Stimulated activated naive B cell treated with anti-CD40 and anti-IgM and Interleukin-4, amounts not matched to agents 10 μg/mL and 1 μg/mL and 100 μg/mL, for 72 hours (primary cell): Measurements from ENCODE around the gene TBXAS1.

Experiments
- ATAC-seq, 2 donors: fragments of 150-1000 bp; cut with Tn5 transposase; replicated peaks; 2 replicates each; pipeline ENCODE4 v1.10.0; 2021; ENCODE audit warnings: moderate library complexity in 1 of 2
- DNase-seq: peaks from one replicate; pipeline ENCODE4 v3.0.0; 2021
- H3K27ac Mint-ChIP-seq: one replicate; pipeline ENCODE4 v1.8.0; 2022; ENCODE audit warnings: mild to moderate bottlenecking, mixed read lengths
- H3K27me3 Mint-ChIP-seq, 2 donors: one replicate each; pipeline ENCODE4 v1.8.0; 2022; ENCODE audit warnings: mixed read lengths in 2 of 2
- H3K36me3 Mint-ChIP-seq, 2 donors: one replicate each; pipeline ENCODE4 v1.8.0; 2022; ENCODE audit warnings: mixed read lengths in 2 of 2, mild to moderate bottlenecking in 1 of 2
- H3K4me1 Mint-ChIP-seq, 2 donors: one replicate each; pipeline ENCODE4 v1.8.0; 2022; ENCODE audit warnings: mixed read lengths in 2 of 2, mild to moderate bottlenecking in 1 of 2
- H3K4me3 Mint-ChIP-seq, 2 donors: one replicate each; pipeline ENCODE4 v1.8.0; 2022; ENCODE audit warnings: mild to moderate bottlenecking in 2 of 2, mixed read lengths in 2 of 2, moderate library complexity in 1 of 2
- H3K9me3 Mint-ChIP-seq, 2 donors: one replicate each; pipeline ENCODE4 v1.8.0; 2022; ENCODE audit warnings: mixed read lengths in 2 of 2, mild to moderate bottlenecking in 1 of 2

Gene TBXAS1

DNA sequence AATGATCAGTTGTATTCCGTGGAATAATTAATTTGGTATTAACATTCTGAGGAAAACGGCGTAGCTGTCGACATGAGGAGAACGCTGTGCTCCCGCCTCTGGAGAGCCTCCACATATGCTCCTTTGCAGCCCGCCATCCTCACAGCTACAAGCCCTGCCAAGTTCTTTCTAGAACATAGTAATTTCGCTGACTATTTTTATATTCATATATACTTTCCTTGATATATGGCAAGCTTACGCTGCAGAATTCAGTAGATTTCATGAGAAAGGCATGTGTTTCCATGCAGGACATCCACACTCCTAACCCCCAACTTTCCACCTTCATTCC, 45.2 kb downstream of the TBXAS1 start:
- no peak for DNase-seq
- Mint-ChIP-seq H3K4me1 (peaks cover 10 to 28% of the 10 kb centered on the region in 2 donors), H3K27ac (no peak overlapping the region), H3K27me3 (no peaks in the 10 kb centered on the region), H3K9me3 (no peaks in the 10 kb centered on the region), H3K4me3 (no peak overlapping the region), H3K36me3 (no peaks in the 10 kb centered on the region)
- no peak for ATAC-seq

DNA sequence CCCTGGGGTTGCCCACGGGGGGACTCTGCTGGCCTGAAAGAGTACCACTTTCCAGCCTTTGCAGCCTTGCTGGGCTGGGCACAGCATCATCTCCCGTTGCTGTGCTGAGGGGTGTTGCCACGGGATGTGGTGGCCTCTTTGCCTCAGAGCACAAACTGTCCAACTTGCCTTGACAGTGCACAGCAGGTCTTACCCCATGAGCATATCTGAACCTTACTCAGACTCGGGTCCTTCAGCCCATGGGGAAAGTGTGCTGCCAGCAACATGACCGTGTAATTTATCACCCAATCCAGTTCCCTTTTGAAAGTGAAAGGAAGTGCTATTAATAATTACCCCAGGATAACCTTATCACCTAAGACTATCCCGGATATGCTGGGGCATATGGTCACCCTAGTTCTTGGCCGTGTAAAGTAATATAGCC, 46.8 kb downstream of the TBXAS1 start:
- Mint-ChIP-seq H3K4me1 (peaks cover 10 to 23% of the 10 kb centered on the region in 2 donors), H3K4me3 (no peak overlapping the region)

DNA sequence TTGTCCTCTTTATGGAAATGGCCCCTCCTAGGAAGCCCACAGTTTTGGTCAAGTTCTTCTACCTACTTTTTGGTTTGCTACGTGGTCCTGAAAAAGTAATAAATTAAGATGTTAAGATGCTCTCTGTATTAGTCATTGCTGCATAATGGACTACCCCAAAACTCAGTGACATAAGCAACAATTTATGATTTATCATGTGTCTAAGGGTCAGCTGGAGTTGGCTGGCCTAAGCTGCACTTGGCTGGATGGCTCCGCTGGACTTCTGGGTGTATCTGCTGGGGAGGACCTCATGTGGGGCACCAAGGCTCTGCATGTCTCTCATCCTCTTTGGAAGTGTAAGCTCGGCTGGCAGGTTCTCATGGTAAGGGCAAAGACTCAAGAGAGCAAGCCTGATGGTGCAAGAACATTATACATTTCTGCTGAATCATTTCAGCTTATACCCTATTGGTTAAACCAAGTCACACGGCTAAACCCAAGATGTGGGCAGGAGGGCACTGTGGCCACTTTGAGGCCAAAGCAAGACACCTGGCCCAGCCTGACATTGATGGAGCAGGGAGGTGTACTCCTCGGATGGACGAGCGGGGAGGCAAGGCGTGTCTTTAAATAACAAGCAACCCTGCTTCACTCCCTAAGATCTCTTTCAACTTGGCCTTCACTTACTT, 47.7 kb downstream of the TBXAS1 start:
- DNase-seq (no peak), ATAC-seq (no peak)
- Mint-ChIP-seq H3K27ac (peak overlapping the region; percentile 22), H3K36me3 (no peaks in the 10 kb centered on the region), H3K9me3 (no peaks in the 10 kb centered on the region), H3K27me3 (no peaks in the 10 kb centered on the region), H3K4me3 (no peak overlapping the region), H3K4me1 (peaks cover 10 to 23% of the 10 kb centered on the region in 2 donors)

More for the DNA sequence above, 46.8 kb downstream of the TBXAS1 start:
- no peaks in the 10 kb centered on the region for H3K9me3 Mint-ChIP-seq
- H3K36me3 Mint-ChIP-seq, result no peaks in the 10 kb centered on the region
- DNase-seq, result no peak
- no peak overlapping the region for H3K27ac Mint-ChIP-seq
- H3K27me3 Mint-ChIP-seq, result no peaks in the 10 kb centered on the region
- peak; percentile 74 to 81 for ATAC-seq

DNA sequence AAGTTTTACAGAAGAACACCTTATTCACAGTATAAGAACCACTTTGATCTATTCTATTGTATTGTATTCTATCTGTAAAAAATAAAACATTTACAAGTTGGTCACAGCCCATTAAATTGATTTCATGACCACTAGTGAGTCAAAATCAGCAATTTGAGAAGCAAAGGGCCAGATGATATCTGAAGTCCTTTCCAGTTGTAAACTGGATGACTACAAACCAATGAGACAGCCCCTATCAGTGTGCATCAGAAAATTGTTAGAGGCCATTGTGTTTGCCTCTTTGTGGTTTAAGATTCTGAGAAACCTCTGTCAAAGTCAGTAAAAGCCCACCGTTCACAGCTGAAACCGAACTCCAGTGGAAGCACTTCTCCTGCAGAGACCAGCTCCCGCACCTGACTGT, 54.8 kb downstream of the TBXAS1 start:
- Mint-ChIP-seq H3K4me1 (peaks cover 22 to 31% of the 10 kb centered on the region in 2 donors), H3K36me3 (peaks cover 4 to 10% of the 10 kb centered on the region in 2 donors)
- ATAC-seq, result no peak

DNA sequence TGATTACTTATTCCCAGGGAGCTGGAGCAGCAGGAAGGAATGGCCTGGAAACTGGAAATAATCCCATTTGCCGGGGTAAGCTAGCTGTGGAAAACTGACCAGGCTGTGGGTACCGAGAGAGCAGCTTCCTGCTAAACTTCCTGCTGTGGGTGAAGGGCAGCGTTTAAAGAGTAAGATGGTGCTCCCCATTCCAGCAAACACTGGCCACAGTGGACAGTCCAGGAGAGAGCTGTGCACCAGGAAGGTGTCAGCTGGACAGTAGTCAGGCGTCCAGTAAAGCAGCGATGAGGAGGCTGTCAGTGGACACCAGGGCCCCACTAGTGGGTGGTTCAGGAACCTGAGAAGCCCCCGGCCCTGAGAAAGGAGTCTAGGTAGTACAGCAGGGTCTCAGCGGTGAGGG, 55.4 kb downstream of the TBXAS1 start:
- H3K4me1 Mint-ChIP-seq, result peaks cover 22 to 34% of the 10 kb centered on the region in 2 donors
- H3K4me3 Mint-ChIP-seq, result no peak overlapping the region
- H3K27me3 Mint-ChIP-seq, result peaks cover 0 to 7% of the 10 kb centered on the region in 2 donors
- H3K36me3 Mint-ChIP-seq, result peaks cover 4 to 13% of the 10 kb centered on the region in 2 donors
- H3K27ac Mint-ChIP-seq, result no peak overlapping the region
- DNase-seq (no peak), ATAC-seq (no peak)
- H3K9me3 Mint-ChIP-seq, result peaks cover 0 to 10% of the 10 kb centered on the region in 2 donors

More for the DNA sequence above, 54.8 kb downstream of the TBXAS1 start:
- no peak overlapping the region for H3K27ac Mint-ChIP-seq
- DNase-seq, result no peak
- peaks cover 0 to 7% of the 10 kb centered on the region in 2 donors for H3K27me3 Mint-ChIP-seq
- peaks cover 0 to 7% of the 10 kb centered on the region in 2 donors for H3K9me3 Mint-ChIP-seq
- no peak overlapping the region for H3K4me3 Mint-ChIP-seq

DNA sequence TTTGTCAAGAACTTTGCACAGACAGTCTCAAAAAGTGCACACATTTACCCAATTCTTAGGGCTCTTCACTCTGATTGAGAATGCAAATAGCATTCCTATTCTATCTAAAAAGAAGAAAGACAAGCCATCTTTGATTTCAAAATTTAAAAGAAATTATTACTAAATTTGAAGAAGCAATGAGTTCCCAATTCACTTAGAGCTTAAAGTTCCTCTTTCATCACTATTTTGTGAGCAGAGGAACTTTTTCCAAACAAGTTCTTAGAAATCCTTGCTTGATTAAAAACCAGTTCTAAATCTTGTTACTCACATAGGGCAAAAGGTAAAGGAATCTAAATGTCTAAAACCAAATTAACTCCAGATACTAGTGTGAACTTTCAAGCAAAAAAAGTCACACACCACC, 56.4 kb downstream of the TBXAS1 start:
- peaks cover 4 to 13% of the 10 kb centered on the region in 2 donors for H3K36me3 Mint-ChIP-seq
- no peak overlapping the region for H3K4me3 Mint-ChIP-seq
- H3K27ac Mint-ChIP-seq, result no peak overlapping the region
- H3K4me1 Mint-ChIP-seq, result peaks cover 22 to 34% of the 10 kb centered on the region in 2 donors
- peaks cover 0 to 10% of the 10 kb centered on the region in 2 donors for H3K9me3 Mint-ChIP-seq
- peaks cover 0 to 7% of the 10 kb centered on the region in 2 donors for H3K27me3 Mint-ChIP-seq
- ATAC-seq (no peak), DNase-seq (no peak)

DNA sequence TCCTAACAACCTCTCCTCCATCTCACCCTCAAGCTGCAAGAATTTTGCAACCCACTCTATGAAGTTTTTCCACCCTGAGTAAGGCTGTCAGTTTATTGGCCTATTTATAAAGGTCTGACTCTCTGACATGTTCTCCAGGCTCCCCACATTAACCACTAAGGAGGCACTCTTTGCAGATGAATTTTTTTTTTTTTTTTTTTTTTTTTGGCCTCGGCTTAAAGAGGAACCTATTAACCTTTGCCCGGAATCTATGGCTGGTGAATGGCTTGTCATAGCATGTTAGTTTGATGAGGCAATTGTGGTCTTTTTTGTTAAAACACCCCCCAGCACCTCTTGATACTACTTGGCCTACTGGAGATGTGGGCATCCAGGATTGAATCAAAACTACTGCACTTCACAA, 57.1 kb downstream of the TBXAS1 start:
- Mint-ChIP-seq H3K4me1 (peaks cover 22 to 34% of the 10 kb centered on the region in 2 donors), H3K9me3 (peaks cover 0 to 10% of the 10 kb centered on the region in 2 donors)

DNA sequence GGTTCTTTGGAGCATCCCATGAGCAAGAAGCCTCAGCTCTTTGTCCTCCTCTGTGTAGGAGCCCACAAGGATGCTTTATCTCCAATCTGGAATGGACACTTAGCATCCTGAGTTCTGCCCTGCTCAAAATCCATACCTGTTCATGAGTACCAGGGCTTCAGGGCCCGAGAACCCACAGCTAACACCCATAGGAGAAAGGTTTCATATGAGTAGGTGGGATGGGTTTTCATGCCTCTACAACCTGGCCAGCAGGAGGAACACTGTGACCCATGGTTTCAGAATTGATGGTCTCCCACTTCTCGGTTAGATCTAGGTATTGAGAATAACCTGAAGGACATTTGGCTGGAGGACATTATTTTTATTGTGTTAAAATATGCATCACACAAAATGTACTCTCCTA, 57.8 kb downstream of the TBXAS1 start:
- H3K27ac Mint-ChIP-seq, result no peak overlapping the region
- peaks cover 22 to 34% of the 10 kb centered on the region in 2 donors for H3K4me1 Mint-ChIP-seq
- no peak overlapping the region for H3K4me3 Mint-ChIP-seq

More for the DNA sequence above, 57.1 kb downstream of the TBXAS1 start:
- peak overlapping the region in 1 of 2 donors; percentile 4 for H3K4me3 Mint-ChIP-seq
- peaks cover 0 to 7% of the 10 kb centered on the region in 2 donors for H3K27me3 Mint-ChIP-seq
- ATAC-seq (peak; percentile 83 to 87), DNase-seq (no peak)
- no peak overlapping the region for H3K27ac Mint-ChIP-seq
- peaks cover 4 to 13% of the 10 kb centered on the region in 2 donors for H3K36me3 Mint-ChIP-seq

DNA sequence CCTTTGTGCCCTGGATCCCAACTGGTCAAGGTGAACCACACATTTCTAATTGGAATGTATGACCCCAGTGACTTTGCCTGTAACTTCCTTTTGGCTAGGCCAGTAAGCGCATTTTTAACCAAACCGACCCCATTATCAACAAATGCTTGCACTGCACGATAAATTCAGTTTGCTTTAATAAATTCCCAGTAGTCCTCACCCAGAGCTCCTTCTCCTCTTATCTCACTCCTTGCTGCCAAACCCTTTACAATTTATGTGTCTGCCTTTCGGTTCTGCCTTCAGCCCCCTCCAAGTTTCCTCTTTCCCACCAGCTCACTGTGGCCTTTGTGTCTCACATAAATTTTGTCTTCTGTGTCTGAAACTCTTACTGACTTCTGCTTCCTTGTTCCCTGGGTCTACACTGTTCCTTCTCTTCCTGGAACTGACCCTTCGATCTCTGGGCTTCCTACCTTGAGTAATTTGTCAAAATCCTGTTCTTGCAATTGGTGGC, 59.0 kb downstream of the TBXAS1 start:
- DNase-seq (no peak), ATAC-seq (no peak)
- H3K4me1 Mint-ChIP-seq, result peaks cover 22 to 34% of the 10 kb centered on the region in 2 donors
- peaks cover 4 to 13% of the 10 kb centered on the region in 2 donors for H3K36me3 Mint-ChIP-seq
- H3K4me3 Mint-ChIP-seq, result no peak overlapping the region
- peaks cover 0 to 10% of the 10 kb centered on the region in 2 donors for H3K9me3 Mint-ChIP-seq
- H3K27ac Mint-ChIP-seq, result no peak overlapping the region
- H3K27me3 Mint-ChIP-seq, result peaks cover 0 to 4% of the 10 kb centered on the region in 2 donors

More for the DNA sequence above, 57.8 kb downstream of the TBXAS1 start:
- Mint-ChIP-seq H3K36me3 (peaks cover 4 to 13% of the 10 kb centered on the region in 2 donors), H3K27me3 (peaks cover 0 to 7% of the 10 kb centered on the region in 2 donors), H3K9me3 (peaks cover 0 to 10% of the 10 kb centered on the region in 2 donors)
- peak; percentile 49 to 51 for ATAC-seq
- DNase-seq, result no peak

DNA sequence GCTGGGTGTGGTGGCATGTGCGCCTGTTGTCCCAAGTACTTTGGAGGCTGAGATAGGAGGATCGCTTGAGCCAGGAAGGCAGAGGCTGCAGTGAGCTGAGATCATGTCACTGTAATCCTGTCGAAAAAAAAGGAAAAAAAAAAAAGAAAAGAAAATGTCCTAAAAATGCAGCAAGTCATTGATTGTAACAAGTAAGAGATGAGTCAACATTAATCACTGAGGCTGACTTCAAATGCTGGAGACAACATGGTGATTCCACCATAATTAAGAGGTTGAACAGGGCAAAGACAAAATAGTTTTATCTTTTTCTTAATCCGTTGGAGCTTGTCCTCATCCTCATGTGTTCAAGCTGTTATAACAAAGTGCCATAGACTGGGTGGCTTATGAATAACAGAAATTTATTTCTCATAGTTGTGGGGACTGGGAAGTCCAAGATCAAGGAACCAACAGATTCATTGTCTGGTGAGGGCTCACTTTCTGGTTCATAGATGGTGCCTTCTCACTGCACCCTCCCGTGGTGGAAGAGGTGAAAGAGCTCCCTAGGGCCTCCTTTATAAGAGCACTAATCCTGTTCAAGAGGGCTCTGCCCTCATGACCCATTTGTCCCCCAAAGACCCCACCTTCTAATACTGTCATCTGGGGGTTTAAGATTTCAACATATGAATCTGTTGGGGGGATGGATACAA, 60.3 kb downstream of the TBXAS1 start:
- no peak for DNase-seq
- Mint-ChIP-seq H3K4me3 (no peak overlapping the region), H3K36me3 (peaks cover 4 to 13% of the 10 kb centered on the region in 2 donors), H3K27me3 (peaks cover 0 to 4% of the 10 kb centered on the region in 2 donors), H3K27ac (no peak overlapping the region), H3K9me3 (peaks cover 0 to 10% of the 10 kb centered on the region in 2 donors), H3K4me1 (peaks cover 27 to 41% of the 10 kb centered on the region in 2 donors)
- ATAC-seq, result no peak

DNA sequence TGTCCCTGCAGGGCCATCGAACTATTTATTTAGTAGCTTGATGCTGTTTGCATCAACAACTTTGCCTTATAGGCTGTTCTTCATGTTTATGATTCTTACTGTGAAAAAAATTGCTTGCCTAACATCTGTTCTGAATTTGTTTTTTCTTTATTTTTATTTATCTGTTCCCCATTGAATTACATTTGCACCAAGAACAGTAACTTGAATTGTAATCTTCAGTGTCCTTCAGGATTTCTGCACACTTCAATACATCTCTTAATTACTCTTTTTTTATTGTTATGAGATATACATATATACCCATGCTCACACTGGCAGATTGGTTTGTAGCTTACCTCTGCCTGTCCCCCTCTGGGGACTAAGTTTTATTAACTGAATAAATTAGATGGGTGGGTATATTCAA, 64.4 kb downstream of the TBXAS1 start:
- Mint-ChIP-seq H3K4me1 (peaks cover 28 to 29% of the 10 kb centered on the region in 2 donors), H3K4me3 (no peak overlapping the region), H3K27me3 (no peaks in the 10 kb centered on the region), H3K9me3 (peaks cover 0 to 6% of the 10 kb centered on the region in 2 donors), H3K27ac (no peak overlapping the region), H3K36me3 (peaks cover 4 to 7% of the 10 kb centered on the region in 2 donors)
- DNase-seq (no peak), ATAC-seq (peak; percentile 14 to 18)

DNA sequence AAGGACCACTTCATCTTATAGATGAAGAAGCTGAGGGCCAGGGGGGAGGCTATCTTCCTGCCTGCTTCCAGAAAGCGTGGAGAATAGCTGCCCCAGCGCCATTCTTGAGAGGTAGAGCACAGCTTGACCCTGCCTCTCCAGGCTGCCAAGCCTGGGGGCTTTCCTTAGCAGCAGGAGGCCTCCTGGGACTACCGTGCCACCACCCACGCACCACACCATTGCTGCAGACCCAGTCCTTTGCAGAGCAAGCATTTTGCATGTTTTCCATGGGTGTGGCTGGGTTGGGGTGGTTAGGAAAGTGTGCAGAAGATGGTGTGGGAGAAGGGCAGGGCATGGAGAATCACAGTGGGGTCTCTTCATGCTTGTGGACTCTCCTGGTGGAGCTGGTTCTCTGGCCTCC, 64.9 kb downstream of the TBXAS1 start:
- H3K27ac Mint-ChIP-seq, result no peak overlapping the region
- DNase-seq (peak; percentile 56), ATAC-seq (peak; percentile 82 to 95)
- peak overlapping the region; percentile 11 to 23 for H3K4me3 Mint-ChIP-seq
- H3K36me3 Mint-ChIP-seq, result peaks cover 0 to 2% of the 10 kb centered on the region in 2 donors
- peaks cover 0 to 1% of the 10 kb centered on the region in 2 donors for H3K9me3 Mint-ChIP-seq
- H3K4me1 Mint-ChIP-seq, result peaks cover 22 to 26% of the 10 kb centered on the region in 2 donors
- H3K27me3 Mint-ChIP-seq, result no peaks in the 10 kb centered on the region

DNA sequence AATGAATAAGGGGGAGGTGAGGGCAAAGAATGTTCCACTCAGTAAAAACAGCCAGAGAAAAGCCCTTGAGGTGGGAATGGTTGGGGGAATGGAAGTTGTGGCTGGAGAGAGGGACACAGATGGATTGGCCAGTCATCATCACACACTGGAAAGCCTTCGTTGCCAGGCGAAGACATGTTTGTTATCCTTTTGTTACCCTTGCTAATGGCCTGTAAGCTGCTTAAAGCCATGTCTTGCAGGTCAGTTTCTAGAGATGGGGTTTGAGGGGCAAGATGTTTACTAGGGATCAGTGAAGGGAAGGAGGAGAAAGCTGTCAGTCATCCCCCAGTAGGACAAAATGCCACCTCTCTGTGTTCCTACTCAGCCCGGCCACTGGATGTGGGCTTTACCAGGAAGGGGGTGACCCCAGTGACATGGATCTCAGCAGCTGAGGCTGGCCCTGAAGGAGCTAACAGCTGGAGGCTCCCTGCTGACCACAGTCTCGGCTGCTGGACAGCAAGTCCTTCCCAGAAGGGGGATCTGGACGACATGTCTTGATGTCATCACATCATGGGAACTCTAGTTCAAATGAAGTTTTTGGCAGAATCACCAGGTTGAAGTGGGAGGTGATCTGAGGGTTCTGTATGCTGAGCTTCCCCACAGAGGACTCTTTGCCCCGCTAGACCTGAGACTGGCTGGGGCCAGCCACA, 66.2 kb downstream of the TBXAS1 start:
- H3K36me3 Mint-ChIP-seq, result no peaks in the 10 kb centered on the region
- no peak overlapping the region for H3K27ac Mint-ChIP-seq
- ATAC-seq (no peak), DNase-seq (no peak)
- peaks cover 24 to 27% of the 10 kb centered on the region in 2 donors for H3K4me1 Mint-ChIP-seq
- no peaks in the 10 kb centered on the region for H3K27me3 Mint-ChIP-seq
- H3K9me3 Mint-ChIP-seq, result no peaks in the 10 kb centered on the region
- H3K4me3 Mint-ChIP-seq, result no peak overlapping the region

DNA sequence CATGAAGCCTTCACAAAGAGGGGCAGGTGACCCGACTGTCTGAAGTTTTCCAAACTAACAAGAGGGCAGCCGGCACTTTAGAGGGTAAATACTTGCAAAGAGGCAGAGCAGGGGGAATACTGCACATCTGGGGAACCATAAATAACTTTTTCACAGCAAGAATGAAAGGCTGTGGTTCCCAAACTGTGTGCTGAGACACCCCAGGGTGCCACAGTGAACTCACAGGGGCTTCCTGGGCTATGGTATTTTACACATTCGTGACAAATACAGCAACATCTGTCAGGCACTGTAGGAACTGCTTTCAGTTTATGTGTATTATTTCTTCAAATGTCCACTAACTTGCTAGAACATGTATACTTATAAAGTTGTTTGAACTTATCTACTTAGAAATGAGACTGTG, 67.2 kb downstream of the TBXAS1 start:
- Mint-ChIP-seq H3K36me3 (no peaks in the 10 kb centered on the region), H3K27ac (no peak overlapping the region)

More for the DNA sequence above, 67.2 kb downstream of the TBXAS1 start:
- H3K27me3 Mint-ChIP-seq, result no peaks in the 10 kb centered on the region
- ATAC-seq, result no peak
- no peak for DNase-seq
- peaks cover 32 to 33% of the 10 kb centered on the region in 2 donors for H3K4me1 Mint-ChIP-seq
- H3K9me3 Mint-ChIP-seq, result no peaks in the 10 kb centered on the region
- no peak overlapping the region for H3K4me3 Mint-ChIP-seq
